HepG2 (cell line): Measurements from ENCODE around the gene C12orf43. TPM values are rescaled to one million over a fixed set of nuclear protein-coding genes. Genes with fewer than 3 reads are reported as not detected.

Source experiments
- BHLHE40 ChIP-seq: IDR thresholded peaks from 2 replicates; pipeline ENCODE4 v1.6.1; 2011; ENCODE audit warnings: low read length, improper control_type of control experiment
- CEBPB ChIP-seq: IDR thresholded peaks from 2 replicates; pipeline ENCODE4 v1.6.1; 2011; ENCODE audit warnings: low read depth, low read length, improper control_type of control experiment, borderline replicate concordance
- DNMT1 ChIP-seq: sonication (generic); formaldehyde crosslinking; IDR thresholded peaks from 2 replicates; pipeline ENCODE4 v1.5.1; 2020; ENCODE audit warnings: mild to moderate bottlenecking, missing genetic modification reagents
- EEA1 ChIP-seq: sonication (generic); formaldehyde crosslinking; IDR thresholded peaks from 2 replicates; pipeline ENCODE4 v1.5.1; 2020; ENCODE audit warnings: mild to moderate bottlenecking, missing genetic modification reagents, borderline replicate concordance
- MAZ ChIP-seq, 2 experiments: sonication (generic) in 1 of 2; formaldehyde crosslinking in 1 of 2; IDR thresholded peaks; 2 replicates each; pipeline versions ENCODE4 v1.5.0 to v1.6.1; 2012 to 2020; ENCODE audit warnings: low read depth in 2 of 2, mild to moderate bottlenecking in 2 of 2, borderline replicate concordance in 1 of 2, improper control_type of control experiment in 1 of 2, low read length in 1 of 2, missing genetic modification reagents in 1 of 2, moderate library complexity in 1 of 2
- MNT ChIP-seq: fragments of 450-650 bp; IDR thresholded peaks from 2 replicates; pipeline ENCODE4 v1.6.1; 2016
- PCBP1 ChIP-seq: fragments of 200-400 bp; formaldehyde crosslinking; IDR thresholded peaks from 2 replicates; pipeline ENCODE4 v1.6.1; 2017; ENCODE audit warnings: mild to moderate bottlenecking, low read depth, low read length, borderline replicate concordance
- POLR2AphosphoS5 ChIP-seq: IDR thresholded peaks from 2 replicates; pipeline ENCODE4 v1.6.1; 2012; ENCODE audit warnings: low read depth, low read length
- REST ChIP-seq, 2 experiments: IDR thresholded peaks; 2 replicates each; pipeline ENCODE4 v1.6.1; 2011 to 2012; ENCODE audit warnings: low read length in 2 of 2, borderline replicate concordance in 1 of 2, low read depth in 1 of 2, mild to moderate bottlenecking in 1 of 2, moderate library complexity in 1 of 2
- SRSF1 ChIP-seq: fragments of 200-400 bp; formaldehyde crosslinking; optimal IDR thresholded peaks from 2 replicates; pipeline ENCODE3; 2017; ENCODE audit warnings: mild to moderate bottlenecking, low read depth, low read length, moderate library complexity
- STAT5B ChIP-seq: sonication (generic); formaldehyde crosslinking; IDR thresholded peaks from 2 replicates; pipeline ENCODE4 v1.4.0; 2020; ENCODE audit warnings: missing genetic modification reagents
- TFE3 ChIP-seq: IDR thresholded peaks from 2 replicates; pipeline ENCODE4 v1.6.1; 2016
- ZBTB21 ChIP-seq: sonication (generic); formaldehyde crosslinking; IDR thresholded peaks from 2 replicates; pipeline ENCODE4 v1.4.0; 2020; ENCODE audit warnings: missing genetic modification reagents
- ZC3H13 ChIP-seq: sonication (generic); formaldehyde crosslinking; IDR thresholded peaks from 2 replicates; pipeline ENCODE4 v1.8.1; 2023; ENCODE audit warnings: mild to moderate bottlenecking, missing genetic modification reagents, moderate library complexity
- ZNF274 ChIP-seq: sonication (generic); formaldehyde crosslinking; IDR thresholded peaks from 2 replicates; pipeline ENCODE4 v1.5.1; 2020; ENCODE audit warnings: mild to moderate bottlenecking, missing genetic modification reagents
- ZNF709 ChIP-seq: sonication (generic); formaldehyde crosslinking; IDR thresholded peaks from 2 replicates; pipeline ENCODE4 v1.5.0; 2020; ENCODE audit warnings: mild to moderate bottlenecking, missing genetic modification reagents
- ZNF747 ChIP-seq: sonication (generic); formaldehyde crosslinking; IDR thresholded peaks from 2 replicates; pipeline ENCODE4 v1.8.1; 2023; ENCODE audit warnings: missing genetic modification reagents, mild to moderate bottlenecking, borderline replicate concordance
- ZNF816 ChIP-seq: sonication (generic); formaldehyde crosslinking; IDR thresholded peaks from 2 replicates; pipeline ENCODE4 v1.8.0; 2022; ENCODE audit warnings: missing genetic modification reagents, mild to moderate bottlenecking, borderline replicate concordance
- polyA plus RNA-seq, 8 experiments: library from polyadenylated mRNA; depleted of rRNA in 3 of 8; stranded (reverse) in 7 of 8; unstranded in 1 of 8; fragments of >200 nt; fragmentation: Illumina TruSeq in 4 of 8; extraction: Trizol in 4 of 8; gene quantifications; 2 replicates each; pipeline versions ENCODE4 v1.2.1 to v1.2.3, GENCODE V29; 2011 to 2016; ENCODE audit warnings: low read depth in 4 of 8, missing spikeins in 1 of 8, mixed read lengths in 1 of 8; ENCODE audit not compliant: insufficient read depth in 1 of 8
- total RNA-seq, 5 experiments: library from RNA; depleted of rRNA; stranded (reverse); fragments of >200 nt; fragmentation: Illumina TruSeq; extraction: Trizol; gene quantifications; 2 replicates each; pipeline ENCODE4 v1.2.3, GENCODE V29; 2016; ENCODE audit warnings: low read depth in 1 of 5
- TF ChIP-seq, protein P1 (sequence below): IDR thresholded peaks from 2 replicates; pipeline ENCODE4 v1.6.1; 2012; ENCODE audit warnings: low read length, improper control_type of control experiment

C12orf43 gene
- total and polyA plus RNA-seq, 2 of the 13 experiments (the other 11 are each of a cell fraction or from before 2014, with no cell fraction given): 7.9 to 11.1 TPM

- TF ChIP-seq ZBTB21 (CRISPR knock-in tag): no peak
- no peak; the same call in 1 of the 2 replicates for TF ChIP-seq ZNF816
- TF ChIP-seq STAT5B (CRISPR knock-in tag): no peak
- 0 out of 2 replicates have a peak, but pooled peaks have one; percentile 33 for TF ChIP-seq MAZ (IDR thresholded peaks at IDR 0.05; ENCODE audit: borderline replicate concordance, low read depth, low read length)
- no peak for TF ChIP-seq MAZ (CRISPR knock-in tag; IDR thresholded peaks at IDR 0.05; ENCODE audit: low read depth)
- TF ChIP-seq ZC3H13 (CRISPR knock-in tag): no peak
- TF ChIP-seq, protein P1, sequence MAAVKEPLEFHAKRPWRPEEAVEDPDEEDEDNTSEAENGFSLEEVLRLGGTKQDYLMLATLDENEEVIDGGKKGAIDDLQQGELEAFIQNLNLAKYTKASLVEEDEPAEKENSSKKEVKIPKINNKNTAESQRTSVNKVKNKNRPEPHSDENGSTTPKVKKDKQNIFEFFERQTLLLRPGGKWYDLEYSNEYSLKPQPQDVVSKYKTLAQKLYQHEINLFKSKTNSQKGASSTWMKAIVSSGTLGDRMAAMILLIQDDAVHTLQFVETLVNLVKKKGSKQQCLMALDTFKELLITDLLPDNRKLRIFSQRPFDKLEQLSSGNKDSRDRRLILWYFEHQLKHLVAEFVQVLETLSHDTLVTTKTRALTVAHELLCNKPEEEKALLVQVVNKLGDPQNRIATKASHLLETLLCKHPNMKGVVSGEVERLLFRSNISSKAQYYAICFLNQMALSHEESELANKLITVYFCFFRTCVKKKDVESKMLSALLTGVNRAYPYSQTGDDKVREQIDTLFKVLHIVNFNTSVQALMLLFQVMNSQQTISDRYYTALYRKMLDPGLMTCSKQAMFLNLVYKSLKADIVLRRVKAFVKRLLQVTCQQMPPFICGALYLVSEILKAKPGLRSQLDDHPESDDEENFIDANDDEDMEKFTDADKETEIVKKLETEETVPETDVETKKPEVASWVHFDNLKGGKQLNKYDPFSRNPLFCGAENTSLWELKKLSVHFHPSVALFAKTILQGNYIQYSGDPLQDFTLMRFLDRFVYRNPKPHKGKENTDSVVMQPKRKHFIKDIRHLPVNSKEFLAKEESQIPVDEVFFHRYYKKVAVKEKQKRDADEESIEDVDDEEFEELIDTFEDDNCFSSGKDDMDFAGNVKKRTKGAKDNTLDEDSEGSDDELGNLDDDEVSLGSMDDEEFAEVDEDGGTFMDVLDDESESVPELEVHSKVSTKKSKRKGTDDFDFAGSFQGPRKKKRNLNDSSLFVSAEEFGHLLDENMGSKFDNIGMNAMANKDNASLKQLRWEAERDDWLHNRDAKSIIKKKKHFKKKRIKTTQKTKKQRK: no peak
- TF ChIP-seq ZNF274 (CRISPR knock-in tag): no peak
- no peak for TF ChIP-seq PCBP1
- no peak for TF ChIP-seq SRSF1
- TF ChIP-seq EEA1 (CRISPR knock-in tag): no peak
- no peak for TF ChIP-seq DNMT1 (CRISPR knock-in tag)
- no peak for TF ChIP-seq CEBPB
- 0 out of 2 replicates have a peak, but pooled peaks have one; percentile 26 for TF ChIP-seq POLR2AphosphoS5
- no peak for TF ChIP-seq ZNF747
- peak; percentile 73 for TF ChIP-seq BHLHE40
- TF ChIP-seq MNT: no peak
- TF ChIP-seq ZNF709 (CRISPR knock-in tag): no peak
- peak in 1 of 2 experiments; percentile 29; a peak in 1 of 4 replicates for TF ChIP-seq REST (IDR thresholded peaks at IDR 0.05; ENCODE audit: borderline replicate concordance in 1 of 2, low read depth in 1 of 2, low read length in 2 of 2)
- no peak for TF ChIP-seq TFE3 (CRISPR knock-in tag)
These were observed 9.3 kb upstream of the C12orf43 start (continued) for GRCh38 chr12:121025442-121026226.
